A549 treated with RU486 at 1 μM for 4 hours (cell line): ENCODE measurements around the gene GPR179. TPM values are rescaled to one million over a fixed set of nuclear protein-coding genes. Genes with fewer than 3 reads are reported as not detected.

Experiments
- total RNA-seq: library from RNA; stranded (reverse); fragments of 200-300 nt; extraction: Qiagen RNA extraction; gene quantifications from 5 replicates; pipeline ENCODE4 v1.2.3, GENCODE V29; 2022; ENCODE audit warnings: low read depth

GPR179 gene, protein sequence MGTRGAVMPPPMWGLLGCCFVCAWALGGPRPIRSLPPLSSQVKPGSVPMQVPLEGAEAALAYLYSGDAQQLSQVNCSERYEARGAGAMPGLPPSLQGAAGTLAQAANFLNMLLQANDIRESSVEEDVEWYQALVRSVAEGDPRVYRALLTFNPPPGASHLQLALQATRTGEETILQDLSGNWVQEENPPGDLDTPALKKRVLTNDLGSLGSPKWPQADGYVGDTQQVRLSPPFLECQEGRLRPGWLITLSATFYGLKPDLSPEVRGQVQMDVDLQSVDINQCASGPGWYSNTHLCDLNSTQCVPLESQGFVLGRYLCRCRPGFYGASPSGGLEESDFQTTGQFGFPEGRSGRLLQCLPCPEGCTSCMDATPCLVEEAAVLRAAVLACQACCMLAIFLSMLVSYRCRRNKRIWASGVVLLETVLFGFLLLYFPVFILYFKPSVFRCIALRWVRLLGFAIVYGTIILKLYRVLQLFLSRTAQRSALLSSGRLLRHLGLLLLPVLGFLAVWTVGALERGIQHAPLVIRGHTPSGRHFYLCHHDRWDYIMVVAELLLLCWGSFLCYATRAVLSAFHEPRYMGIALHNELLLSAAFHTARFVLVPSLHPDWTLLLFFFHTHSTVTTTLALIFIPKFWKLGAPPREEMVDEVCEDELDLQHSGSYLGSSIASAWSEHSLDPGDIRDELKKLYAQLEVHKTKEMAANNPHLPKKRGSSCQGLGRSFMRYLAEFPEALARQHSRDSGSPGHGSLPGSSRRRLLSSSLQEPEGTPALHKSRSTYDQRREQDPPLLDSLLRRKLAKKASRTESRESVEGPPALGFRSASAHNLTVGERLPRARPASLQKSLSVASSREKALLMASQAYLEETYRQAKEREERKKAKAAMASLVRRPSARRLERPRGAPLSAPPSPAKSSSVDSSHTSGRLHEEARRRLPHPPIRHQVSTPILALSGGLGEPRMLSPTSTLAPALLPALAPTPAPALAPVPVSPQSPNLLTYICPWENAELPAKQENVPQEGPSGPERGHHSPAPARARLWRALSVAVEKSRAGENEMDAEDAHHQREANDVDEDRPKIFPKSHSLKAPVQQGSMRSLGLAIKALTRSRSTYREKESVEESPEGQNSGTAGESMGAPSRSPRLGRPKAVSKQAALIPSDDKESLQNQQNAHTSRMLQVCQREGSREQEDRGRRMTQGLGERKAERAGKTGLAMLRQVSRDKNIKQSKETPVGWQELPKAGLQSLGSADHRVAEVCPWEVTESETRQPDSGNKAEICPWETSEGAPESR (N-terminal part only)
- 0.02 to 0.05 TPM (median 0.03 TPM) in 5 replicates for total RNA-seq

DNA sequence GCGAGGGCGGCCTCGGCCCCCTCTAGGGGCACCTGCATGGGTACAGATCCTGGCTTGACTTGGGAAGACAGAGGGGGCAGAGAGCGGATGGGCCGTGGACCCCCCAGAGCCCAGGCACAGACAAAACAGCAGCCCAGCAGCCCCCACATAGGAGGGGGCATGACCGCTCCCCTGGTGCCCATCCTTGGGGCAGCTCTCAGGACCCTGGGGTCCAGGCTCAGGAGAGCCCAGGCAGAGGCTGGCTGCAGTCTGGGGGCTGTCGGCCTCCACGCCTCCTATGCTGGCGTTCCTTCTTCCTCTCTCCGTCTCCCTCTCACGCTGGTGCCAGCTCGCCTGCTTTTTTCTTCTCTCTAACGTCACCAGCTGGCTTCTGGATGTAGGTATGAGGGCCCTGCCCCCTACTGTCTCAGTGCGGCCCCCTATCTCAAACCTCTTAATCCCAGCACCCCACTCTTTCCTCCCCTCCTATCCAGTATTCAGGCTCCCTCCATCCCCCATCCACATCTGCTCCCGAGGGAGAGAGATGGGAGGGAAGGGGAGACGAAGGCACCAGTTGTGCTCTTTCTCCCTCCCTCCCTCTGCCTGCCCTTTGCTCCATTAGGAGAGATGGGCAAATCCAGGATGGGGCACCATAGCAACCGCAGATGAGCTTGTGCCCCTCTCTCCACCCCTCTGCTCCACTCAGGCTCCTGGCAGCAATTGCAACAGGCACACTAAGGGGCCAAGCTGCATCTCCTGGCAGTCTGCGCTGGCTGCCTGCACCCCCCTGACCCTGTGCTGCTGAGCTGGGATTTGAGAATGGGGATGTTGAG lies at the start of gene GPR179:
Gene GPR179, minus strand, starts transcription at position 349 of the 812 bp plus-strand sequence. Its CDS starts 167 bp downstream, at position 182.

DNA sequence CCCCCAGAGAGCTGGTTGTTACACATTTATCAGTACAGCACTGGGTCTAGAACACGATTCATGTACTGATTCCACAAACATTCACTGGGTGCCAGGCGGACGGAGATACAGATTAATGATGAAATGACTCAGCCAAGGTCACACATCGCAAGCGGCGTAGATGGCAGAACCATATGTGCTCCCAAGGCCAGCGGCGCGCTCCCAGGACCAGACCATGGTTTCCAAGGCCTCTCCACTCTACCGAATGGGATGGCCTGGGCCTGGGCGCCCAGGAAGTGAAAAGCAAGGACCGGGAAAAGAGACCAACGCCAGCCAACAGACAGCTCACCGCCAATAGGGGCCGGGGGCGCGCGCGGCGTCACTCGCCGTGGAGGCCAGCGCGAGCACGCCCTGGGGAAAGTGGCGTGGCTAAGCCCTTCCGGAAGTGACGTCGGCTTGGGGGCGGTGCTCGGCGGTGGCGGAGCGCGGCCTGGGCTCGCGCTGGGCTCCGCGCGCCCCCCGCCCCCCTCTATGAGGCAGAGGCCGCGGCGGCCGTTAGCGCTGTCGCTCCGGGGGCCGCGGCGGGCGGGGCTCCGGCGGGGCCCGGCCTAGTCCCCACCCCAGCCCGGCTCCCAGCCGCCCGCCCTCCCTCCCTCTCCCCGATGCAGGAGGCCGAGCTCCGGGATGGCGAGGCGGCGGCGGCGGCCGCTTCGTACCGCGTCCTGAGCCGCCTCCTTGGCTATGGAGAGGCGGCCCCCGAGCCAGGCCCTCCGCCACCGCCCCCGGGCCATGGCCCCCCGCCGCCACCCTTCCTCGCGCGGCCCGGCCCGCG lies 7.9 kb upstream of the GPR179 start, which contains the start of gene SOCS7:
Gene SOCS7, plus strand, starts transcription at position 433 of the 811 bp plus-strand sequence. Its CDS starts 209 bp downstream, at position 642.

DNA sequence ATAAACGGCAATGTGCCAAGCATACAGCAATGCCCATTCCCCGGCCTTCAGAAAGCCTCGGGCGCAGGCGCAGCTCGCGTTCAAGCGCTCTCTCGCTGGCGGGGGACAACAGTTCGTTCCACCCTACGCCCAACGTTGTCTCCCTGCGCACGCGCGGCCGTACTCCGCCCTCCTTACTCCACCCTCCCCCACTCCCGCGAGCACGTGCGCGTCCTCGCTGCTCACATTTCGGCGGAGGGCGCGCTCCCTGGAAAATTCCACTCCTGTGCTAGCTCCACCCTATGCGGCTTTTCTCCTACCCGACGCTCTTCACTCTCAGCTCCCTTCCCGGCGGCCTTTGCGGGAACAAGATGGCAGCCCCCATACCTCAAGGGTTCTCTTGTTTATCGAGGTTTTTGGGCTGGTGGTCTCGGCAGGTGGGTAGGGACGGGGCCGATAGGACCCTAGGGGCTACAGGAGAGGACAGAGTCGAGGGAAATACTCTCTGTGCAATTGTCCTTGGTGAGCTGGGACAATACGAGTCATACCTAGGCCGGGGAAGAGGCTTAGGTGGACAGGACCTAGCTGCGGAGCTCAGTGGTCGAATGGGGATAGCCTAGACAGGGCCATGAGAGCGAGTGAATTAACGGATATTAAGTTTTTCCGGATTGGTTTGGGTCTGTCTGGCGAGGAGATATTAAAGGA lies 46.8 kb downstream of the GPR179 start, which contains the start of gene MRPL45:
Gene MRPL45, plus strand, starts transcription at position 335 of the 684 bp plus-strand sequence. Its CDS starts 16 bp downstream, at position 351.

Other genes starting within 250 kb of the GPR179 start
- gene TBC1D3E, start 216.0 kb downstream of the GPR179 start, total RNA-seq, result not detected in 5 replicates
- gene TBC1D3, start 151.4 kb downstream of the GPR179 start, total RNA-seq, result not detected in 5 replicates
- gene MRPL45, start 46.8 kb downstream of the GPR179 start, total RNA-seq, result 59.4 to 67.8 TPM (median 61.4 TPM) in 5 replicates
- 10.5 to 18.2 TPM (median 15.5 TPM) in 5 replicates for gene SOCS7, start 7.9 kb upstream of the GPR179 start, total RNA-seq
- 36.2 to 55.2 TPM (median 50.7 TPM) in 5 replicates for gene ARHGAP23, start 84.5 kb upstream of the GPR179 start, total RNA-seq